HG03378 (cell line): ENCODE data around the gene ARHGEF25.
"Not testable (repeated sequence)": the region's sequence is repeated elsewhere in the genome, so short reads cannot be mapped to it uniquely, and the experiment has no call there.

Experiments used
- ATAC-seq: cut with Tn5 transposase; IDR thresholded peaks from one replicate; pipeline ENCODE4 v1.9.1; 2021; ENCODE audit warnings: mild to moderate bottlenecking, moderate library complexity; ENCODE audit not compliant: unreplicated experiment

ARHGEF25 gene

GRCh38 chr12:57607958-57608663, 3.1 kb upstream of the ARHGEF25 start:
- no peak for ATAC-seq

GRCh38 chr12:57609101-57609780, 2.0 kb upstream of the ARHGEF25 start:
- ATAC-seq, result no peak

GRCh38 chr12:57609781-57610553, 1.3 kb upstream of the ARHGEF25 start:
- ATAC-seq, result no peak

- no peak for ATAC-seq
Observed at GRCh38 chr12:57610554-57611107, 604 bp upstream of the ARHGEF25 start.

- ATAC-seq, result no peak
Observed at GRCh38 chr12:57611827-57612710, 834 bp downstream of the ARHGEF25 start.

- no peak for ATAC-seq
Observed at GRCh38 chr12:57612711-57613426, 1.6 kb downstream of the ARHGEF25 start.

- ATAC-seq, result no peak
Observed at GRCh38 chr12:57613427-57614109, 2.3 kb downstream of the ARHGEF25 start.

- peak; percentile 60 for ATAC-seq
Observed at GRCh38 chr12:57614178-57614947, 3.1 kb downstream of the ARHGEF25 start.

- no peak for ATAC-seq
Observed at GRCh38 chr12:57614948-57615500, 3.8 kb downstream of the ARHGEF25 start.

- no peak for ATAC-seq
Observed at GRCh38 chr12:57615637-57616036, 4.4 kb downstream of the ARHGEF25 start.

- ATAC-seq, result no peak
Observed at GRCh38 chr12:57616383-57617101, 5.3 kb downstream of the ARHGEF25 start.

- no peak for ATAC-seq
Observed at GRCh38 chr12:57617942-57618341, 6.7 kb downstream of the ARHGEF25 start.

- ATAC-seq, result not testable (repeated sequence)
Observed at GRCh38 chr12:57618431-57618830, 7.2 kb downstream of the ARHGEF25 start.

- ATAC-seq, result no peak
Observed at GRCh38 chr12:57618966-57619433, 7.8 kb downstream of the ARHGEF25 start.

GRCh38 chr12:57619434-57620244, 8.4 kb downstream of the ARHGEF25 start:
- ATAC-seq, result no peak

GRCh38 chr12:57620245-57620935, 9.2 kb downstream of the ARHGEF25 start:
- no peak for ATAC-seq
